ENCODE measurements around the gene RASSF6.
"Not testable (repeated sequence)": the region's sequence is repeated elsewhere in the genome, so short reads cannot be mapped to it uniquely, and the experiment has no call there.

Gene RASSF6, protein sequence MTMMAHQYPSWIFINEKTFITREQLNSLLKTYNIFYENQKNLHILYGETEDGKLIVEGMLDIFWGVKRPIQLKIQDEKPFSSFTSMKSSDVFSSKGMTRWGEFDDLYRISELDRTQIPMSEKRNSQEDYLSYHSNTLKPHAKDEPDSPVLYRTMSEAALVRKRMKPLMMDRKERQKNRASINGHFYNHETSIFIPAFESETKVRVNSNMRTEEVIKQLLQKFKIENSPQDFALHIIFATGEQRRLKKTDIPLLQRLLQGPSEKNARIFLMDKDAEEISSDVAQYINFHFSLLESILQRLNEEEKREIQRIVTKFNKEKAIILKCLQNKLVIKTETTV

DNA sequence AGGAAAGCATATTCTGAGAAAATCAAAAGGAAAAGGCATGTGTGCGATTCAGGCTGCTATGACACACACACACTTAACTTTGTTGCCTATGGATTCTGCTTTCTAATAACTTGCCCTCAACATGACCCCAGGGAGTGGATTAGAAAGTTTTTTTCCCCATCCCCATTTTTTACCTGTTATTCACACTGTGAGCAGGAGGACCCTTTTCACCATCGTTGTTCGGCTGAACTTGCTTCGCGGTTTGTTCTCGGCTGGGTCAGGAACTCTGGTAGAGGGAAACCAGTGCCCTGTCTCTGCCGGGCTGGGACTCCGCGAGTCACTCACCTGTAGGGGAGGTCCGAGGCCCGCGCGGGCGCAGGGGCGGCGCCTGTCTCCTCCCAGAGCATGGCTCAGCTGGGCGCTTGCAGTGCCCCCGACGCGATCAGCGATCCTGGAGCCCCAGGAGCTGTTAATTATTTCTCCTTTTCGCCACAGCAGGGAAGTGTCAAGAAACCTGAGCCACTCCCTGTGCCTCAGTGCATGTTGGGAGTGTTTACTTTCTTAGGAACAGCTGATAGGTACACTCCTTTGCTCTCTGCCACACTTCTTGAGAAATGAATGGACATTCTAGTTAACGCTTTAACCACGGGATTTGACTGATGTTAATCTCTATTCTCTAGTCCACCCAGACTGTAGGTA is at the start of gene RASSF6:
RASSF6 (minus strand) TSS at position 322 of the 678 bp plus-strand sequence. CDS start 8,641 bp downstream, outside the sequence.
- peak within 1 kb of the TSS; percentile 49 for H3K4me3 ChIP-seq (ENCODE audit: low read depth, low read length)
- TF ChIP-seq, protein P1, sequence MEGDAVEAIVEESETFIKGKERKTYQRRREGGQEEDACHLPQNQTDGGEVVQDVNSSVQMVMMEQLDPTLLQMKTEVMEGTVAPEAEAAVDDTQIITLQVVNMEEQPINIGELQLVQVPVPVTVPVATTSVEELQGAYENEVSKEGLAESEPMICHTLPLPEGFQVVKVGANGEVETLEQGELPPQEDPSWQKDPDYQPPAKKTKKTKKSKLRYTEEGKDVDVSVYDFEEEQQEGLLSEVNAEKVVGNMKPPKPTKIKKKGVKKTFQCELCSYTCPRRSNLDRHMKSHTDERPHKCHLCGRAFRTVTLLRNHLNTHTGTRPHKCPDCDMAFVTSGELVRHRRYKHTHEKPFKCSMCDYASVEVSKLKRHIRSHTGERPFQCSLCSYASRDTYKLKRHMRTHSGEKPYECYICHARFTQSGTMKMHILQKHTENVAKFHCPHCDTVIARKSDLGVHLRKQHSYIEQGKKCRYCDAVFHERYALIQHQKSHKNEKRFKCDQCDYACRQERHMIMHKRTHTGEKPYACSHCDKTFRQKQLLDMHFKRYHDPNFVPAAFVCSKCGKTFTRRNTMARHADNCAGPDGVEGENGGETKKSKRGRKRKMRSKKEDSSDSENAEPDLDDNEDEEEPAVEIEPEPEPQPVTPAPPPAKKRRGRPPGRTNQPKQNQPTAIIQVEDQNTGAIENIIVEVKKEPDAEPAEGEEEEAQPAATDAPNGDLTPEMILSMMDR (IDR thresholded peaks at IDR 0.05; ENCODE audit: insufficient read depth, low read depth, low read length, missing control alignments), result no peak
- DNase-seq (ENCODE audit: low read depth), result peak; percentile 41

DNA sequence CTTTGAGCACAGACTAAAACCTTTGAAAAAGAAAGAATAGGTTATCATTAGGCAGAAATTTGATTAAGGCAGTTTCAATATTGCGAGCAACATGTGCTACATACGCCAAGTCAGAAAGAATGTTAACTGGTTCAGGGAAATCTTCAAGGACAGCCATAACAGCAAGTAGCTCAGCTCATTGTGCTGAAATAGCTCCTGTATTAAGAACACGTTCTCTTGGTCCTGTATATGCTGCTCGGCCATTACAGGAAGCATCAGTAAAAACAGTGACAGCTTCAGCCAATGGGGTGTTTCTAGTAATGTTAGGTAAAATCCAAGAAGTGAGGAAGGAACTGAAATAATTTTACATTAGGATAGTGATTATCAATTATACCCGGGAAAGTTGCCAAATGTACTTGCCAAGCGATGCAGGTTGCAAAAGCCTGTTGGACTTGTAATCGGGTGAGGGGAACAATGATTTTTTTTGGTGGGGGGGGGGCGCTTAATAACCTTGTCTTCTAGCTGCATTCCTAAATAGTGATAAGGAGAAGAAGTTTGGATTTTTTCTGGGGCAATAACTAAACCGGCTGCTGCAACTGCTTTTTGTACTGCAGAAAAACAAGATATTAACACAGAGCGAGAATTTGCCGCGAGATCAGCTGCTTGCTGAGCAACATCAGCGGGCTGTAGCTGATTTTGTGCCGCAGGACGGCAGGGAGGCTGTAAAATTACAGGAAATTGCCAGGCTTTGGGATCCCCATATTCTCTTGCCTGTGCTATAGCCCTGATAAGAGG is 49.4 kb upstream of the RASSF6 start:
- no peak overlapping the region for H3K4me3 ChIP-seq (ENCODE audit: low read depth, low read length)

DNA sequence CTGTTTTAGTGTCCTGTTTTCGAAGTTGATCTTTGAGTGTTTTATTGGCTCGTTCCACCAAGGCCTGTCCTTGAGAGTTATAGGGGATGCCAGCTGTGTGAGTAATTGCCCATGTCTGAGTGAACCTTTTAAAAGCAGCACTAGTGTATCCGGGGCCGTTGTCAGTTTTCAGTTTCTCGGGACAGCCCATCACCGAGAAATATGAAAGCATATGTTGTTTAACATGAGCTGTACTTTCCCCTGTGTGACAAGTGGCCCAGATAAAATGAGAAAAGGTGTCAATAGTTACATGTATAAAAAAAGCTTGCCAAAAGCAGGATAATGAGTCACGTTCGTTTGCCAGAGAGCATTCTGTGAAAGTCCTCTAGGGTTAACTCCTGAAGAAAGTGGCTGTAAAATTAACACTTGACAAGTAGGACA is 48.6 kb upstream of the RASSF6 start:
- TF ChIP-seq, protein P1 (IDR thresholded peaks at IDR 0.05; ENCODE audit: insufficient read depth, low read depth, low read length, missing control alignments), result no peak
- DNase-seq (ENCODE audit: low read depth), result no peak
- no peak overlapping the region for H3K4me3 ChIP-seq (ENCODE audit: low read depth, low read length)

More for the DNA sequence above, 49.4 kb upstream of the RASSF6 start:
- TF ChIP-seq, protein P1 (IDR thresholded peaks at IDR 0.05; ENCODE audit: insufficient read depth, low read depth, low read length, missing control alignments), result no peak
- DNase-seq (ENCODE audit: low read depth), result no peak

DNA sequence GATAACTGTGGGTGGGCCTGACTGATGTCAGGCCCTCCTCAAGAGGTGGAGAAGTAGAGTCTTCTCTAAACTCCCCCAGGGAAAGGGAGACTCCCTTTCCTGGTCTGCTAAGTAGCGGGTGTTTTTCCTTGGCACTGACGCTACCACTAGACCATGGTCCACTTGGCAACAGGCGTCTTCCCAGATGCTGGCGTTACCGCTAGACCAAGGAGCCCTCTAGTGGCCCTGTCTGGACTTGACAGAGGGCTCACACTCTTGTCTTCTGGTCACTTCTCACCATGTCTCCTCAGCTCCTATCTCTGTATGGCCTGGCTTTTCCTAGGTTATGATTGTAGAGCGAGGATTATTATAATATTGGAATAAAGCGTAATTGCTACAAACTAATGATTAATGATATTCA is 45.7 kb upstream of the RASSF6 start:
- TF ChIP-seq, protein P1 (IDR thresholded peaks at IDR 0.05; ENCODE audit: insufficient read depth, low read depth, low read length, missing control alignments), result peak; percentile 4
- not testable (repeated sequence) for DNase-seq (ENCODE audit: low read depth); H3K4me3 ChIP-seq (ENCODE audit: low read depth, low read length)

DNA sequence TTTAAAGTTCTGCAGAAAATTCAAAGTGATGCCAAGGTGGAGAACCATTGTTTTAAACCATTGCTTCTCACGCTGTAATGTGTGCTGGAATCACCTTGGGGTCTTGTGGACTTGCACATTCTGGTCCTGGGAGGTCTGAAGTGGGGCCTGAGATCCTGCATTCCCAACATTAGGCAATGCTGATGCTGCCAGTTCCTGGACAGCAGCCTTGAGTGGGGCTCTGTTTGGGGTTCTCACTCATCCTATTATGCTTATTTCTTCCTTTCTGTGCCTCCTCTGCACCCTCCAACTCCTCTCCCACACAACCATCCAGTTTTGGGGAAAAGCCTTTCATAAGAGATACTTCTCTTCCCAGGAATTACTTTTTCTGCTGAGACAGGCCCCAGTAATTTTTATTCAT is 44.2 kb upstream of the RASSF6 start:
- H3K4me3 ChIP-seq (ENCODE audit: low read depth, low read length), result no peak overlapping the region
- TF ChIP-seq, protein P1 (IDR thresholded peaks at IDR 0.05; ENCODE audit: insufficient read depth, low read depth, low read length, missing control alignments), result no peak
- no peak for DNase-seq (ENCODE audit: low read depth)

DNA sequence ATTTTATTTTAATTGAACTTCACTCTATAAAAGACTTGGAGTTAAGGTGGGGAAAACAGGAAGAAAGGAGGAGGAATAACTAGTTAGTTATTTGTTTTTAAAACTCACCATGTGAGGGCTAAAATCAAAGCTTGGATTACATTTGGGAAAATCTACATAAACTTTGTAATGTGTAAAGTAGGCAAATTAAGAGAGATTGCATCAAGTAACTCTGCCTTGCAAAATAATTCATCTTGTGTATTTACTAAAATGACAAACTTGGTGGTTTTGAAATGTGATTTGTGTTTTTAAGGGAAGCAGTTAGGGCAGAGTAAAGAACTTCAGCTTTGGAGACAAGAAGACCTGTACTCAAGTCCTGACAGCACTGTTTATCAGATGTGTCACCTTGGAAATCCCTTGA is 43.3 kb upstream of the RASSF6 start:
- DNase-seq (ENCODE audit: low read depth), result no peak
- TF ChIP-seq, protein P1 (IDR thresholded peaks at IDR 0.05; ENCODE audit: insufficient read depth, low read depth, low read length, missing control alignments), result no peak
- H3K4me3 ChIP-seq (ENCODE audit: low read depth, low read length), result no peak overlapping the region

All from GM12865 (cell line).